HCT116 (cell line): Measurements from ENCODE around the gene DOCK2. TPM values are rescaled to one million over a fixed set of nuclear protein-coding genes. Genes with fewer than 3 reads are reported as not detected.

Experiments used
- ATAC-seq: fragments of 200-7000 bp; cut with Tn5 transposase; 2 replicates; pipeline ENCODE4 v1.9.1; 2020; ENCODE audit warnings: mild to moderate bottlenecking, moderate library complexity
- BruUV-seq: library from RNA; stranded (reverse); fragments of 400-500 nt; replicated peaks from 2 replicates; lab custom pipeline; 2021; lab: Mats Ljungman, UMichigan
- CTCF ChIA-PET: fragments of 300-600 bp; sonication (Branson Sonifier 250); formaldehyde crosslinking; loops from one replicate; lab custom pipeline; 2021; ENCODE audit warnings: antibody characterized with exemption; lab: Charles Lee
- POLR2A ChIA-PET: fragments of 300-600, 350-600 bp; sonication (Branson Sonifier 250); formaldehyde crosslinking; loops from one replicate; lab custom pipeline; 2021; ENCODE audit warnings: antibody characterized with exemption; lab: Charles Lee
- RAD21 ChIA-PET, 2 experiments: fragments of 300-600 bp; sonication (Branson Sonifier 250); formaldehyde crosslinking; loops; one replicate each; lab custom pipeline; 2023; ENCODE audit warnings: low total read pairs in 2 of 2; ENCODE audit not compliant: uncharacterized antibody in 2 of 2, unreplicated experiment in 2 of 2, low non-redundant PET in 1 of 2; lab: Charles Lee
- DNase-seq: peaks from one replicate; pipeline ENCODE4 v3.0.0-alpha.2; 2010; ENCODE audit warnings: low read depth, low spot score
- H2AFZ ChIP-seq: fragments of 200-600 bp; shearing (Covaris generic), sonication (generic); 2 replicates; pipeline ENCODE4 v1.6.1; 2017; ENCODE audit warnings: low read depth, mixed run types, mixed read lengths, antibody characterized with exemption, low read length; ENCODE audit not compliant: poor library complexity, severe bottlenecking
- H3K27ac ChIP-seq: 2 replicates; pipeline ENCODE4 v1.5.1; 2012; ENCODE audit warnings: low read depth, low read length
- H3K27me3 ChIP-seq: fragments of 200-600 bp; sonication (generic); 2 replicates; pipeline ENCODE4 v1.6.1; 2016; ENCODE audit warnings: mixed run types, low read length, mixed read lengths; ENCODE audit not compliant: insufficient read depth
- H3K36me3 ChIP-seq, 2 experiments: fragments of 200-500 bp in 1 of 2; fragments of 200-600 bp in 1 of 2; sonication (Bioruptor generic) in 1 of 2; sonication (generic) in 1 of 2; 2 replicates each; pipeline versions ENCODE4 v1.5.1 to v1.6.1; 2014 to 2016; ENCODE audit warnings: low read length in 2 of 2, inconsistent platforms in 1 of 2, mixed read lengths in 1 of 2, mixed run types in 1 of 2; ENCODE audit not compliant: insufficient read depth in 2 of 2, control insufficient read depth in 1 of 2
- H3K4me1 ChIP-seq, 2 experiments: fragments of 200-600 bp in 1 of 2; sonication (generic) in 1 of 2; 2 replicates each; pipeline versions ENCODE4 v1.5.1 to v1.6.1; 2012 to 2017; ENCODE audit warnings: low read length in 2 of 2, inconsistent platforms in 1 of 2, mild to moderate bottlenecking in 1 of 2, mixed read lengths in 1 of 2, mixed run types in 1 of 2, moderate library complexity in 1 of 2; ENCODE audit not compliant: insufficient read depth in 2 of 2, control insufficient read depth in 1 of 2
- H3K4me2 ChIP-seq: fragments of 200-600 bp; sonication (generic); 2 replicates; pipeline ENCODE4 v1.6.1; 2017; ENCODE audit warnings: mixed run types, low read length, mixed read lengths
- H3K4me3 ChIP-seq, 2 experiments: fragments of 200-600 bp in 1 of 2; sonication (generic) in 1 of 2; replicated peaks in 1 of 2; 2 replicates each; pipeline ENCODE4 v1.5.1; 2011 to 2016; ENCODE audit warnings: low read length in 2 of 2, control low read depth in 1 of 2, low read depth in 1 of 2, mild to moderate bottlenecking in 1 of 2, mixed read lengths in 1 of 2, mixed run types in 1 of 2
- H3K79me2 ChIP-seq: fragments of 200-600 bp; sonication (generic); 2 replicates; pipeline ENCODE4 v1.6.1; 2017; ENCODE audit warnings: mild to moderate bottlenecking, mixed run types, low read length, moderate library complexity, mixed read lengths; ENCODE audit not compliant: insufficient read depth
- H3K9ac ChIP-seq: fragments of 200-600 bp; sonication (generic); 2 replicates; pipeline ENCODE4 v1.6.1; 2016; ENCODE audit warnings: low read length, mixed read lengths
- H3K9me2 ChIP-seq: fragments of 200-600 bp; sonication (generic), shearing (Covaris generic); 2 replicates; pipeline ENCODE4 v1.6.1; 2017; ENCODE audit warnings: mixed run types, mild to moderate bottlenecking, moderate library complexity; ENCODE audit not compliant: insufficient read depth
- H3K9me3 ChIP-seq, 2 experiments: fragments of 200-500 bp in 1 of 2; fragments of 200-600 bp in 1 of 2; sonication (Bioruptor generic) in 1 of 2; sonication (generic) in 1 of 2; 2 replicates each; pipeline ENCODE4 v1.6.1; 2014 to 2017; ENCODE audit warnings: low read length in 2 of 2, mixed read lengths in 2 of 2, inconsistent platforms in 1 of 2, low read depth in 1 of 2, mild to moderate bottlenecking in 1 of 2, mixed run types in 1 of 2, moderate library complexity in 1 of 2; ENCODE audit not compliant: control insufficient read depth in 1 of 2, insufficient read depth in 1 of 2
- H4K20me1 ChIP-seq: fragments of 200-600 bp; sonication (generic), shearing (Covaris generic); 2 replicates; pipeline ENCODE4 v1.6.1; 2017; ENCODE audit warnings: mixed run types, mild to moderate bottlenecking, moderate library complexity; ENCODE audit not compliant: insufficient read depth
- ATF3 ChIP-seq: IDR thresholded peaks from 2 replicates; pipeline ENCODE4 v1.6.1; 2012
- CBX3 ChIP-seq: IDR thresholded peaks from 2 replicates; pipeline ENCODE4 v1.6.1; 2012; ENCODE audit warnings: low read depth
- CEBPB ChIP-seq: IDR thresholded peaks from 2 replicates; pipeline ENCODE4 v1.6.1; 2012; ENCODE audit warnings: low read depth
- EGR1 ChIP-seq: IDR thresholded peaks from 2 replicates; pipeline ENCODE4 v1.6.1; 2012; ENCODE audit warnings: low read depth
- ELF1 ChIP-seq: IDR thresholded peaks from 2 replicates; pipeline ENCODE4 v1.6.1; 2012; ENCODE audit warnings: low read depth, borderline replicate concordance
- EZH2 ChIP-seq: fragments of 200-600 bp; sonication (generic); IDR thresholded peaks from 2 replicates; pipeline ENCODE4 v1.6.1; 2017; ENCODE audit warnings: antibody characterized with exemption, mixed run types
- EZH2phosphoT487 ChIP-seq: fragments of 200-600 bp; IDR thresholded peaks from 2 replicates; pipeline ENCODE4 v1.6.1; 2018; ENCODE audit warnings: antibody characterized with exemption, borderline replicate concordance
- JUND ChIP-seq: IDR thresholded peaks from 2 replicates; pipeline ENCODE4 v1.6.1; 2012
- MAX ChIP-seq: IDR thresholded peaks from 2 replicates; pipeline ENCODE4 v1.6.1; 2012
- POLR2A ChIP-seq: IDR thresholded peaks from 2 replicates; pipeline ENCODE4 v1.7.0; 2011; ENCODE audit warnings: borderline replicate concordance; ENCODE audit not compliant: insufficient read depth, insufficient read length; ENCODE audit errors: extremely low read depth
- REST ChIP-seq: IDR thresholded peaks from 2 replicates; pipeline ENCODE4 v1.6.1; 2012; ENCODE audit warnings: low read depth
- SP1 ChIP-seq: IDR thresholded peaks from 2 replicates; pipeline ENCODE4 v1.6.1; 2012; ENCODE audit warnings: low read depth
- TCF7L2 ChIP-seq: IDR thresholded peaks from 2 replicates; pipeline ENCODE4 v1.7.0; 2011; ENCODE audit warnings: borderline replicate concordance, inconsistent platforms; ENCODE audit not compliant: insufficient read depth, insufficient read length; ENCODE audit errors: extremely low read depth
- YY1 ChIP-seq: IDR thresholded peaks from 2 replicates; pipeline ENCODE4 v1.6.1; 2011; ENCODE audit warnings: low read length, low read depth, moderate library complexity, mild to moderate bottlenecking; ENCODE audit not compliant: insufficient replicate concordance; ENCODE audit errors: extremely low read depth
- ZBTB33 ChIP-seq: IDR thresholded peaks from 2 replicates; pipeline ENCODE4 v1.6.1; 2011; ENCODE audit warnings: mild to moderate bottlenecking, low read length, moderate library complexity; ENCODE audit not compliant: insufficient replicate concordance; ENCODE audit errors: extremely low read depth
- ZFX ChIP-seq: fragments of 450-650 bp; IDR thresholded peaks from 2 replicates; pipeline ENCODE4 v1.6.1; 2017
- intact Hi-C: fragments of 100-400 bp; cut with micrococcal nuclease; formaldehyde crosslinking; loops from 2 replicates; pipeline ENCODE4 v1.10.0; 2022
- total RNA-seq: library from RNA; stranded (reverse); gene quantifications from one replicate; pipeline ENCODE4 v1.2.1, GENCODE V29; 2021; ENCODE audit not compliant: unreplicated experiment
- TF ChIP-seq, protein P1 (sequence below), 3 experiments: fragments of 200-600 bp in 1 of 3; sonication (generic) in 1 of 3; IDR thresholded peaks in 2 of 3; conservative IDR thresholded peaks in 1 of 3; 2 replicates each; pipeline ENCODE4 v1.5.1; 2012 to 2017; ENCODE audit warnings: low read depth in 2 of 3, low read length in 2 of 3, antibody characterized with exemption in 1 of 3, borderline replicate concordance in 1 of 3, control low read depth in 1 of 3, mild to moderate bottlenecking in 1 of 3, mixed read lengths in 1 of 3, mixed run types in 1 of 3, moderate library complexity in 1 of 3; ENCODE audit not compliant: insufficient read depth in 1 of 3

DOCK2 gene
- total RNA-seq, 1 experiment from 2014 or later, result 0.89 TPM

GRCh38 chr5:170006021-170006420 is 368.9 kb downstream of the DOCK2 start:
- ATAC-seq (no peak), DNase-seq (no peak)
- no peak overlapping the region for H3K4me3 ChIP-seq
- H2AFZ ChIP-seq, result no peak overlapping the region
- H3K4me1 ChIP-seq, result no peaks in the 10 kb centered on the region
- ChIA-PET RAD21 (no interaction called here), POLR2A (no interaction called here), CTCF (interaction anchor here (1.3 kb wide), 1 partner anchor 26 kb away, joined by 3 read pairs; the partner anchor contains the start of gene INSYN2B)
- TF ChIP-seq EZH2 (no peak), EGR1 (no peak), ELF1 (no peak), CBX3 (no peak), YY1 (no peak), CEBPB (no peak), REST (no peak), ATF3 (no peak), MAX (no peak), SP1 (no peak), EZH2phosphoT487 (no peak), ZFX (no peak), ZBTB33 (no peak), TCF7L2 (no peak), POLR2A (no peak), JUND (no peak)
- TF ChIP-seq, protein P1, sequence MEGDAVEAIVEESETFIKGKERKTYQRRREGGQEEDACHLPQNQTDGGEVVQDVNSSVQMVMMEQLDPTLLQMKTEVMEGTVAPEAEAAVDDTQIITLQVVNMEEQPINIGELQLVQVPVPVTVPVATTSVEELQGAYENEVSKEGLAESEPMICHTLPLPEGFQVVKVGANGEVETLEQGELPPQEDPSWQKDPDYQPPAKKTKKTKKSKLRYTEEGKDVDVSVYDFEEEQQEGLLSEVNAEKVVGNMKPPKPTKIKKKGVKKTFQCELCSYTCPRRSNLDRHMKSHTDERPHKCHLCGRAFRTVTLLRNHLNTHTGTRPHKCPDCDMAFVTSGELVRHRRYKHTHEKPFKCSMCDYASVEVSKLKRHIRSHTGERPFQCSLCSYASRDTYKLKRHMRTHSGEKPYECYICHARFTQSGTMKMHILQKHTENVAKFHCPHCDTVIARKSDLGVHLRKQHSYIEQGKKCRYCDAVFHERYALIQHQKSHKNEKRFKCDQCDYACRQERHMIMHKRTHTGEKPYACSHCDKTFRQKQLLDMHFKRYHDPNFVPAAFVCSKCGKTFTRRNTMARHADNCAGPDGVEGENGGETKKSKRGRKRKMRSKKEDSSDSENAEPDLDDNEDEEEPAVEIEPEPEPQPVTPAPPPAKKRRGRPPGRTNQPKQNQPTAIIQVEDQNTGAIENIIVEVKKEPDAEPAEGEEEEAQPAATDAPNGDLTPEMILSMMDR (IDR thresholded peaks at IDR 0.05 in 2 of 3, conservative IDR thresholded peaks at IDR 0.05 in 1 of 3; ENCODE audit: borderline replicate concordance in 1 of 3, insufficient read depth in 1 of 3, low read depth in 2 of 3, low read length in 2 of 3), result no peak
- H3K9ac ChIP-seq, result no peak overlapping the region
- peaks cover 47% of the 10 kb centered on the region for H3K27me3 ChIP-seq
- H3K79me2 ChIP-seq, result no peaks in the 10 kb centered on the region
- intact Hi-C loops, result no loop called here
- no peaks in the 10 kb centered on the region for H3K9me3 ChIP-seq
- BruUV-seq, result no TSS peak
- H3K27ac ChIP-seq, result no peak overlapping the region
- H3K9me2 ChIP-seq, result no peaks in the 10 kb centered on the region
- no peaks in the 10 kb centered on the region for H4K20me1 ChIP-seq
- H3K4me2 ChIP-seq, result no peak overlapping the region
- no peaks in the 10 kb centered on the region for H3K36me3 ChIP-seq
